Suppressor macrophage treated with lipopolysaccharide for 4 hours (primary cell): Measurements from ENCODE around the gene HIPK4.

Source experiments
- DNase-seq: peaks from one replicate; pipeline ENCODE4 v3.0.0-alpha.2; 2020

The HIPK4 gene

GRCh38 chr19:40365613-40366401, 24.2 kb downstream of the HIPK4 start:
- DNase-seq = peak; percentile 87

DNA sequence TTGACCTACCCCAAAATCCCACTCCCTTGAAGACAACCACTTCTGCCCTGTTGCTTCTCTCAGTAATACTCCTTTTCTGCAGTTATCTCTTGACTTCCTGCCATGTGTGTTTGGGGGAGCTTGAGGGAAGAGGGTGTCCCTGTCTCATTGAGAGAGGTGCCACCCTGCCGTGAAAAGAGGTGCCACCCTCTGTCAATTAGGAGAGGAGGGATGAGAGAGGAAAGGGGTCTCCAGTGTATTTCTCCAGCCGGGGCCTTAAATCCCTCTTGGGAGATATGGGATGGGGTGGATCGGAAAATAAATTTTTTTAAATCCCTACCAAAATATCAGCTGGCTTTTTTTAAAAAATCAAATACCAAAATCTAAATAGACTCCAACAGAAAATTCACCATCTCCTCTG, 25.0 kb downstream of the HIPK4 start:
- DNase-seq = no peak

- peak; percentile 78 for DNase-seq
Observed at GRCh38 chr19:40363069-40363468, 26.9 kb downstream of the HIPK4 start.

- no peak for DNase-seq
Observed at GRCh38 chr19:40362160-40362559, 27.8 kb downstream of the HIPK4 start.

DNA sequence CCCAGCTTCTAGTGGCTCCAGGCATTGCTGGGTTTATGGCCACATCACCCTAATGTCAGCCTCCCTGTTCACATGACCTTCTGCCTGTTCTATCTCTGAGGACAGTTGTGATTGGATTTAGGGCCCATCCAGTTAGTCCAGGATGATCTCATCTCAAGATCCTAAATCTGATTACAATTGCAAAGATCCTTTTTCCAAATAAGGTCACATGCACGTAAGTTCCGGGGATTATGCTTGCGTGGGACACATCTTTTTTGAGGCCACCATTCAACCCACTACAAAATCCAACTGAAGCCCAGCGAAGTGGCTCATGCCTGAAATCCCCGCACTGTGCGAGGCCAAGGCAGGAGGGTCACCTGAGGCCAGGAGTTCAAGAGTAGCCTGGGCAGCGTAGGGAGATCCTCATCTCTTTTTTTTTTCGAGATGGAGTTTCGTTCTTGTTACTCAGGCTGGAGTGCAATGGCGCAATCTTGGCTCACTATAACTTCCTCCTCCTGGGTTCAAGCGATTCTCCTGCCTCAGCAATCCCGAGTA, 29.2 kb downstream of the HIPK4 start:
- peak; percentile 82 for DNase-seq

DNA sequence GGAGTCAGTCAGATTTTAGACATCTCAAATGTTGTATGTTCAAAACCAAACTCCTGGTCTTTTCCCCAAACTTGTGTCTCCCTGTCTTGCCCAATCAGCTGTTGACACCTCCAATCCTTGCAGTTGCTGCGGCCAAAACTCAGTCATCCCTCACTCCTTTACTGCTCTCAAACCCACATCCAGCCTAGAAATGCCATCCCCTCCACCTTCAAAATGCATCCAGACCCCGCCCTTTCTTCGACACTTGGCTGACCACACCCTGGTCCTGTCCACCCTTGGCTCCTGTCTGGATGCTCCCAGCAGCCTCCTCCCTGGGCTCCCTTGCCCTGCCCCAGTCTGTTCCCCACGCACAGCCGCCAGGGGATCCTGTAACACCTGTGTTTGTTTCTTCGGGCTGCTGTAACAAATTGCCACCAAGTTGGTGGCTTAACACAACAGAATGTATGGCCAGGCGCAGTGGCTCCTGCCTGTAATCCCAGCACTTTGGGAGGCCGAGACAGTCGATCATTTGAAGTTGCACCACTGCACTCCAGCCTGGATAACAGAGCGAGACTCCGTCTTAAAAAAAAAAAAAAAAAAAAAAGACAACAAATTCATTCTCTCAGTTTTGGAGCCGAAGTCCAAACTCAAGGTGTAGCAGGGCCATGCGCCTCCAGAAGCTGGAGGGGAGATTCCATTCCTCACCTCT, 29.8 kb downstream of the HIPK4 start:
- DNase-seq = no peak

GRCh38 chr19:40358773-40359172, 31.2 kb downstream of the HIPK4 start:
- peak; percentile 89 for DNase-seq

GRCh38 chr19:40357640-40358039, 32.3 kb downstream of the HIPK4 start:
- peak; percentile 22 for DNase-seq

GRCh38 chr19:40356681-40357595, 33.0 kb downstream of the HIPK4 start:
- no peak for DNase-seq

- DNase-seq = no peak
Observed at GRCh38 chr19:40355975-40356680, 33.9 kb downstream of the HIPK4 start.

- DNase-seq = peak; percentile 57
Observed at GRCh38 chr19:40348961-40349507, 40.9 kb downstream of the HIPK4 start.

- DNase-seq = peak; percentile 100
Observed at GRCh38 chr19:40348125-40348913, 41.7 kb downstream of the HIPK4 start, which contains the start of the genes C19orf47 and PLD3. Gene C19orf47 (minus strand): TSS chr19:40348397. CDS start chr19:40341857, 6,540 bp downstream. Gene PLD3 (plus strand): TSS chr19:40348695. CDS start chr19:40366484, 17,789 bp downstream.

DNA sequence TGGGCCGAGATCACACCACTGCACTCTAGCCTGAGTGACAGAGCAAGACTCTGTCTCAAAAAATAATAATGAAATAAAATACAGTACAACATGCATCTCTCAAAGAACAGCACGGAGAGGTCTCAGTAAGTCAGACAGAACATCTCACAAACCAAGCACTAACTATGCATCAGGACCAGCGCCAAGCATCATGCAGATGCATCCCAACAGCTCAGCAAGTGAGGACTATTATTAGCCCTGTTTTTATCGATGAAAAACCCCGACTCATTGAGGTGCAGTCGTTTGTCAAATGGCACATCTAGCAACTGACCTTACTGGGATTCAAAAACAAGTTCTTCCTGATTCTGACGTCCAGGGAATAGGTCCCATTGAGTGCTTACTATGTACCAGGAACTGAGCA, 45.6 kb downstream of the HIPK4 start:
- DNase-seq = no peak

DNA sequence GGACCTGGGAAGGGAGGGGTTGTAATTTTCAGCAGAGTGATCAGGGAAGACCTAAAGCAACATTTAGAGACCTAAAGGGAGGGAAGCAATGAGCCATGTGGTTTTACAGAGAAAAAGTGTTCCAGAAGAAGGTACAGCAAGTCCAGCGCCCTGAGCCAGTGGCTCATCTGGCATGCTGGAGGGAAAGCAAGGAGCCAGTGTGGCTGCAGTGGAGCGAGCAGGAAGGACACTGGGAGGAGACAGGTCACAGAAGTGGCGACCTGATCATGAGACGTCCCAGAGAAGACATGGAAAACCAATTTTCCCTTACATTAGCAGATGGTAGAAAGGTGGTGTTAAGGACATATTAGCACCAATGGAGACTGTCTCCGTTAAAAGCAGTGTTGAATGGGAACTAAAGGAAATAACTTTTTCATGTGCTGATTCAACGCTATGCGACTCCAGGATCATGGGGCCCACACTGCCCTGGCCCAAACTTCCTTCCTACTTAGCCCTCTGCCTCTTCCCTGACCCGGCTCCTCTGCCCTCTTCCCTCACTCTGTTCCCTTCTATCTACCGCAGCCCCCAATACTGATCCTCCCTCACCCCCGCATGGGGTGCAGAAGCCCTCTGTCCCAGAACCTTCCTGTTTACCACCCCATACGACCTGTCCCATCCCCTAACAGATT, 47.2 kb downstream of the HIPK4 start:
- DNase-seq = no peak

DNA sequence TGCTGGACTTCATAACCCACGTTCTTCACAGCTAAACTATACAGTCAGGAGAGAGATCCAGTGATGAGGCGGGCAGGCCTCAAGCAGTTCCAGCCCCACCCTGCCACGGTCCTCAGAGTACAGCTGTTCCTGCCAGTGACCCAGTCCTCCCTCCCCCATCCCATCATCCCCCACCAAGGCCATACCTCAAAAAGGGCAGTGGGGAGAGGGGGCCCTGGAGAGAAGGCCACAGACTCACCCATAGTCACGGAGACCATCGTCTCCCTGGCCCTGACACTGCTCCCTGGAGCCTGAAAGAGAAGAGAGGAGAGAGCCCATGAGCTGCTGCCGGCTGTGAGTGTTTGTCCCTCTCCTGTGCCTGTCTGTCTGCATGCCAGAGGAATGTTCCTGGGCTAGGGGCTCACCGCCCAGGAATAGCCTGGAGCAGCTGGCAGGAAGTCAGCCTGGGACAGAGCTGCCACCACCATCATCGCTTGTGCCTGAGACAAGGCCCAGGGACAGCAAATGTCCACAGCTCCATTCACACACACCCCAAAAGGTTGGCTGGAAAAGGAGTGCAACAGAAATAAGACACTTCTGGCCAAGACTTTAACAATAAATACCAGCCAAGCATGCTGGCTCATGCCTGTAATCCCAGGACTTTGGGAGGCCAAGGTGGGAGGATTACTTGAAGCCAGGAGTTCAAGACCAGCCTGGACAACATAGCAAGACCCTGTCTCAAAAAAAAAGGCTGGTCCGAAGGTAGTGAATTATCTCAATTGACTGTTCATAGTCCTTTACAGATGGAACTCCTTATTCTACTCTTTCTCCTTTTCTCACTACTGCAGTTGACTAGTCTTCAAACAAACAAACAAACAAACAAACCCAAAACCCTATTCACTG, 48.1 kb downstream of the HIPK4 start:
- DNase-seq = no peak

- no peak for DNase-seq
Observed at GRCh38 chr19:40339018-40339728, 50.8 kb downstream of the HIPK4 start.

- no peak for DNase-seq
Observed at GRCh38 chr19:40337594-40337993, 52.4 kb downstream of the HIPK4 start.

DNA sequence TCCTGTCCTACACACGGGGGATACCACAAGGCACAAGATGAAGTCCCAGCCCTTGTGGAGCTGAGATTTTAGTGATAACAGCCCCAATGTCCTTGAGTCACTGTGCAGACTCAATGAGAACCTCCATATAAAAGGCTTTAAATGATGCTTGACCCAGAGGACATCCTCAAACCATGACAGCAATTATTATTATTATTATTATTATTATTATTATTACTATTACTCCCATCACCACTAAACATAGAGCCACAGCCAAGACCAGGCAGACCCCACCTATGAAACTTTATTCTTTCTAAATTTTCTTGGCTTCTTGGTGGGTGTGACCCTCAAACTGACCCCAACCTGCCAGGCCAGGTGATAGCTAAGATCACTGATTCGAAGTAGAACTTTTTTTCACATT, 52.9 kb downstream of the HIPK4 start:
- DNase-seq = no peak

GRCh38 chr19:40336601-40336900, 53.4 kb downstream of the HIPK4 start:
- DNase-seq = no peak
